OCI-LY3 (cell line): ENCODE results near the gene IFT52.

Experiments
- H2AFZ ChIP-seq: fragments of 200-600, 300-600 bp; shearing (Covaris generic); 2 replicates; pipeline ENCODE4 v1.6.0; 2014; ENCODE audit warnings: antibody characterized with exemption, low read depth, low read length
- H3K27ac ChIP-seq: fragments of 200-600, 300-600 bp; sonication (generic); 2 replicates; pipeline ENCODE4 v1.5.1; 2014; ENCODE audit warnings: mild to moderate bottlenecking, low read length, moderate library complexity, mixed read lengths
- H3K27me3 ChIP-seq: fragments of 200-600, 300-600 bp; sonication (generic); 2 replicates; pipeline ENCODE4 v1.6.1; 2014; ENCODE audit warnings: low read depth, low read length, mixed read lengths
- H3K36me3 ChIP-seq: fragments of 200-600, 300-600 bp; sonication (generic); replicated peaks from 2 replicates; pipeline ENCODE3; 2014; ENCODE audit warnings: low read depth, low read length, mixed read lengths
- H3K4me1 ChIP-seq: fragments of 300-600, 200-600 bp; sonication (generic); 2 replicates; pipeline ENCODE4 v1.6.1; 2014; ENCODE audit warnings: low read length, mixed read lengths
- H3K4me2 ChIP-seq: fragments of 200-600, 300-600 bp; sonication (generic); 2 replicates; pipeline ENCODE4 v1.6.1; 2014; ENCODE audit warnings: low read length, mixed read lengths
- H3K4me3 ChIP-seq: fragments of 300-600, 200-600 bp; sonication (generic); 2 replicates; pipeline ENCODE4 v1.5.1; 2014; ENCODE audit warnings: antibody characterized with exemption, mild to moderate bottlenecking, low read length, moderate library complexity
- H3K79me2 ChIP-seq: fragments of 300-600, 200-600 bp; shearing (Covaris generic); 2 replicates; pipeline ENCODE4 v1.6.1; 2014; ENCODE audit warnings: mild to moderate bottlenecking, low read length, mixed read lengths
- H3K9ac ChIP-seq: fragments of 300-600, 200-600 bp; shearing (Covaris generic); 2 replicates; pipeline ENCODE4 v1.6.0; 2014; ENCODE audit warnings: mild to moderate bottlenecking, low read length, moderate library complexity
- H3K9me3 ChIP-seq: fragments of 200-600, 300-600 bp; shearing (Covaris generic); 2 replicates; pipeline ENCODE4 v1.6.1; 2014; ENCODE audit warnings: low read length, mixed read lengths; ENCODE audit not compliant: insufficient read depth
- H4K20me1 ChIP-seq: fragments of 200-600, 300-600 bp; sonication (generic); 2 replicates; pipeline ENCODE4 v1.6.1; 2016; ENCODE audit warnings: low read length, mixed read lengths; ENCODE audit not compliant: insufficient read depth
- CTCF ChIP-seq: fragments of 200-600, 300-600 bp; sonication (generic); IDR thresholded peaks from 2 replicates; pipeline ENCODE4 v1.5.1; 2014; ENCODE audit warnings: antibody characterized with exemption, low read length, low read depth
- EZH2phosphoT487 ChIP-seq: fragments of 200-600 bp; shearing (Covaris generic); IDR thresholded peaks from 2 replicates; pipeline ENCODE4 v1.6.1; 2018; ENCODE audit warnings: antibody characterized with exemption, mixed run types, low read depth

IFT52 gene

GRCh38 chr20:43543138-43543537, 47.6 kb upstream of the IFT52 start:
- H3K36me3 ChIP-seq: no peaks in the 10 kb centered on the region
- no peak overlapping the region for H3K27ac ChIP-seq
- H4K20me1 ChIP-seq: no peaks in the 10 kb centered on the region
- no peak overlapping the region for H3K4me2 ChIP-seq
- no peak overlapping the region for H3K4me3 ChIP-seq
- no peaks in the 10 kb centered on the region for H3K4me1 ChIP-seq
- H3K9ac ChIP-seq: no peak overlapping the region
- no peaks in the 10 kb centered on the region for H3K79me2 ChIP-seq
- no peak for TF ChIP-seq CTCF
- TF ChIP-seq EZH2phosphoT487: no peak
- no peak overlapping the region for H2AFZ ChIP-seq
- H3K27me3 ChIP-seq: no peaks in the 10 kb centered on the region
- no peaks in the 10 kb centered on the region for H3K9me3 ChIP-seq

- Histone ChIP-seq H3K9ac (no peak overlapping the region), H4K20me1 (no peaks in the 10 kb centered on the region), H3K4me1 (no peaks in the 10 kb centered on the region), H3K27ac (no peak overlapping the region), H3K36me3 (no peaks in the 10 kb centered on the region), H3K27me3 (no peaks in the 10 kb centered on the region), H3K9me3 (no peaks in the 10 kb centered on the region), H2AFZ (no peak overlapping the region), H3K4me3 (no peak overlapping the region), H3K79me2 (no peaks in the 10 kb centered on the region), H3K4me2 (no peak overlapping the region)
- TF ChIP-seq EZH2phosphoT487: no peak
- no peak for TF ChIP-seq CTCF
These were observed 46.2 kb upstream of the IFT52 start for GRCh38 chr20:43544501-43544900.

- H3K9ac ChIP-seq: no peak overlapping the region
- no peaks in the 10 kb centered on the region for H3K9me3 ChIP-seq
- TF ChIP-seq EZH2phosphoT487 (no peak), CTCF (no peak)
- H3K27ac ChIP-seq: no peak overlapping the region
- no peak overlapping the region for H3K4me3 ChIP-seq
- no peaks in the 10 kb centered on the region for H4K20me1 ChIP-seq
- H3K4me1 ChIP-seq: no peaks in the 10 kb centered on the region
- no peaks in the 10 kb centered on the region for H3K36me3 ChIP-seq
- no peaks in the 10 kb centered on the region for H3K27me3 ChIP-seq
- no peak overlapping the region for H2AFZ ChIP-seq
- H3K4me2 ChIP-seq: no peak overlapping the region
- H3K79me2 ChIP-seq: no peaks in the 10 kb centered on the region
These were observed 44.7 kb upstream of the IFT52 start for GRCh38 chr20:43545837-43546578.

- TF ChIP-seq CTCF: no peak
- no peak for TF ChIP-seq EZH2phosphoT487
- no peak overlapping the region for H3K4me2 ChIP-seq
These were observed 42.4 kb upstream of the IFT52 start for GRCh38 chr20:43548273-43548880.

More at GRCh38 chr20:43548273-43548880, 42.4 kb upstream of the IFT52 start:
- Histone ChIP-seq H3K9me3 (no peaks in the 10 kb centered on the region), H4K20me1 (no peaks in the 10 kb centered on the region), H3K79me2 (no peaks in the 10 kb centered on the region), H2AFZ (no peak overlapping the region), H3K4me1 (no peaks in the 10 kb centered on the region), H3K27ac (no peak overlapping the region), H3K4me3 (no peak overlapping the region), H3K9ac (no peak overlapping the region), H3K36me3 (no peaks in the 10 kb centered on the region), H3K27me3 (no peaks in the 10 kb centered on the region)
